ENCODE results near the gene DERA. TPM values are rescaled to one million over a fixed set of nuclear protein-coding genes. Genes with fewer than 3 reads are reported as not detected.
A peak's percentile ranks its signal among the peaks of the same experiment; 100 is the strongest.
"Not testable (repeated sequence)": the region's sequence is repeated elsewhere in the genome, so short reads cannot be mapped to it uniquely, and the experiment has no call there.

The DERA gene
- total RNA-seq, 1 donor from 2014 or later, result 34.4 TPM

- DNase-seq (ENCODE audit: low spot score), result no peak
Observed at GRCh38 chr12:16008421-16008824, 97.3 kb downstream of the DERA start.

- peak; percentile 31 for DNase-seq (ENCODE audit: low spot score)
Observed at GRCh38 chr12:16012117-16012516, 101.0 kb downstream of the DERA start.

- not testable (repeated sequence) for DNase-seq (ENCODE audit: low spot score)
Observed at GRCh38 chr12:16013722-16014121, 102.6 kb downstream of the DERA start.

GRCh38 chr12:16014394-16014793 lies 103.3 kb downstream of the DERA start:
- DNase-seq (ENCODE audit: low spot score), result not testable (repeated sequence)

GRCh38 chr12:16016748-16017147 lies 105.6 kb downstream of the DERA start:
- DNase-seq (ENCODE audit: low spot score), result no peak

- no peak for DNase-seq (ENCODE audit: low spot score)
Observed at GRCh38 chr12:16018306-16018705, 107.2 kb downstream of the DERA start.

GRCh38 chr12:16019136-16019535 lies 108.0 kb downstream of the DERA start:
- DNase-seq (ENCODE audit: low spot score), result no peak

- DNase-seq (ENCODE audit: low spot score), result no peak
Observed at GRCh38 chr12:16020031-16020430, 108.9 kb downstream of the DERA start.

GRCh38 chr12:16021026-16021425 lies 109.9 kb downstream of the DERA start:
- no peak for DNase-seq (ENCODE audit: low spot score)

GRCh38 chr12:16021676-16022075 lies 110.5 kb downstream of the DERA start:
- peak; percentile 65 for DNase-seq (ENCODE audit: low spot score)

- DNase-seq (ENCODE audit: low spot score), result no peak
Observed at GRCh38 chr12:16027002-16027401, 115.9 kb downstream of the DERA start.

GRCh38 chr12:16030744-16031143 lies 119.6 kb downstream of the DERA start:
- no peak for DNase-seq (ENCODE audit: low spot score)

- no peak for DNase-seq (ENCODE audit: low spot score)
Observed at GRCh38 chr12:16034136-16034817, 123.1 kb downstream of the DERA start.

- no peak for DNase-seq (ENCODE audit: low spot score)
Observed at GRCh38 chr12:16036073-16036472, 124.9 kb downstream of the DERA start.

- no peak for DNase-seq (ENCODE audit: low spot score)
Observed at GRCh38 chr12:16037533-16037932, 126.4 kb downstream of the DERA start.

- no peak for DNase-seq (ENCODE audit: low spot score)
Observed at GRCh38 chr12:16043480-16043879, 132.3 kb downstream of the DERA start.

- DNase-seq (ENCODE audit: low spot score), result no peak
Observed at GRCh38 chr12:16046266-16046665, 135.1 kb downstream of the DERA start.

GRCh38 chr12:16048511-16048910 lies 137.4 kb downstream of the DERA start:
- DNase-seq (ENCODE audit: low spot score), result no peak

- no peak for DNase-seq (ENCODE audit: low spot score)
Observed at GRCh38 chr12:16056910-16057309, 145.8 kb downstream of the DERA start.

GRCh38 chr12:16057351-16057751 lies 146.2 kb downstream of the DERA start:
- not testable (repeated sequence) for DNase-seq (ENCODE audit: low spot score)

- DNase-seq (ENCODE audit: low spot score), result no peak
Observed at GRCh38 chr12:16062611-16063010, 151.5 kb downstream of the DERA start.

- no peak for DNase-seq (ENCODE audit: low spot score)
Observed at GRCh38 chr12:16063726-16064125, 152.6 kb downstream of the DERA start.

- DNase-seq (ENCODE audit: low spot score), result no peak
Observed at GRCh38 chr12:16070113-16070512, 159.0 kb downstream of the DERA start.

- no peak for DNase-seq (ENCODE audit: low spot score)
Observed at GRCh38 chr12:16072678-16073077, 161.5 kb downstream of the DERA start.
